ENCODE results near the gene CDS2.

CDS2 gene

GRCh38 chr20:5181958-5182357, 55.1 kb downstream of the CDS2 start:
- DNase-seq: no peak

- no peak for DNase-seq
Observed at GRCh38 chr20:5182615-5183254, 55.9 kb downstream of the CDS2 start.

GRCh38 chr20:5183731-5184474, 57.1 kb downstream of the CDS2 start:
- no peak for DNase-seq

- no peak for DNase-seq
Observed at GRCh38 chr20:5184684-5185083, 57.9 kb downstream of the CDS2 start.

- no peak for DNase-seq
Observed at GRCh38 chr20:5187122-5187521, 60.3 kb downstream of the CDS2 start.

GRCh38 chr20:5188736-5189135, 61.9 kb downstream of the CDS2 start:
- DNase-seq: no peak

- DNase-seq: no peak
Observed at GRCh38 chr20:5189917-5190316, 63.1 kb downstream of the CDS2 start.

GRCh38 chr20:5190444-5190843, 63.6 kb downstream of the CDS2 start:
- no peak for DNase-seq

GRCh38 chr20:5191829-5192569, 65.2 kb downstream of the CDS2 start:
- DNase-seq: peak; percentile 65 to 75

- DNase-seq: no peak
Observed at GRCh38 chr20:5192570-5193431, 66.0 kb downstream of the CDS2 start.

GRCh38 chr20:5195655-5196054, 68.8 kb downstream of the CDS2 start:
- no peak for DNase-seq

GRCh38 chr20:5196149-5196548, 69.3 kb downstream of the CDS2 start:
- no peak for DNase-seq

- DNase-seq: no peak
Observed at GRCh38 chr20:5197270-5197827, 70.5 kb downstream of the CDS2 start.

GRCh38 chr20:5197847-5198650, 71.2 kb downstream of the CDS2 start:
- no peak for DNase-seq

GRCh38 chr20:5198651-5198924, 71.8 kb downstream of the CDS2 start:
- DNase-seq: no peak

GRCh38 chr20:5203380-5203779, 76.6 kb downstream of the CDS2 start:
- DNase-seq: no peak

- peak; percentile 81 to 84 for DNase-seq
Observed at GRCh38 chr20:5205348-5206210, 78.8 kb downstream of the CDS2 start.

- DNase-seq: no peak
Observed at GRCh38 chr20:5207138-5207537, 80.3 kb downstream of the CDS2 start.

- no peak for DNase-seq
Observed at GRCh38 chr20:5211803-5212714, 85.3 kb downstream of the CDS2 start.

All from inflammatory macrophage (primary cell).